HG02588 (cell line): Measurements from ENCODE around the gene POU2F3.

Experiments
- ATAC-seq: cut with Tn5 transposase; IDR thresholded peaks from one replicate; pipeline ENCODE4 v1.9.1; 2021; ENCODE audit warnings: mild to moderate bottlenecking, moderate library complexity; ENCODE audit not compliant: unreplicated experiment

The POU2F3 gene

GRCh38 chr11:120224972-120225909, 14.7 kb upstream of the POU2F3 start:
- ATAC-seq, result no peak

GRCh38 chr11:120226242-120226641, 13.7 kb upstream of the POU2F3 start:
- no peak for ATAC-seq

- ATAC-seq, result no peak
Observed at GRCh38 chr11:120226714-120227113, 13.2 kb upstream of the POU2F3 start.

GRCh38 chr11:120227228-120227852, 12.6 kb upstream of the POU2F3 start:
- no peak for ATAC-seq

GRCh38 chr11:120228794-120229384, 11.1 kb upstream of the POU2F3 start:
- ATAC-seq, result no peak

- ATAC-seq, result no peak
Observed at GRCh38 chr11:120229451-120230424, 10.2 kb upstream of the POU2F3 start.

- no peak for ATAC-seq
Observed at GRCh38 chr11:120230433-120231071, 9.4 kb upstream of the POU2F3 start.

- ATAC-seq, result no peak
Observed at GRCh38 chr11:120231963-120232362, 8.0 kb upstream of the POU2F3 start.

GRCh38 chr11:120233207-120233803, 6.6 kb upstream of the POU2F3 start:
- no peak for ATAC-seq

GRCh38 chr11:120235024-120235628, 4.8 kb upstream of the POU2F3 start:
- ATAC-seq, result no peak

- no peak for ATAC-seq
Observed at GRCh38 chr11:120236169-120237107, 3.5 kb upstream of the POU2F3 start.

- ATAC-seq, result no peak
Observed at GRCh38 chr11:120238968-120239620, 846 bp upstream of the POU2F3 start.

GRCh38 chr11:120240866-120241265, 926 bp downstream of the POU2F3 start:
- no peak for ATAC-seq

- ATAC-seq, result no peak
Observed at GRCh38 chr11:120241277-120241676, 1.3 kb downstream of the POU2F3 start.

GRCh38 chr11:120243221-120243620, 3.3 kb downstream of the POU2F3 start:
- ATAC-seq, result no peak

- no peak for ATAC-seq
Observed at GRCh38 chr11:120244476-120245365, 4.8 kb downstream of the POU2F3 start.

GRCh38 chr11:120245434-120245833, 5.5 kb downstream of the POU2F3 start:
- ATAC-seq, result no peak
